Activated T-cell treated with anti-CD3 and anti-CD28 coated beads, Interleukin-2, amount 50 U/mL, for 4 hours (primary cell): Measurements from ENCODE around the gene TNFRSF25. TPM values are rescaled to one million over a fixed set of nuclear protein-coding genes. Genes with fewer than 3 reads are reported as not detected.
"Not testable (repeated sequence)": the region's sequence is repeated elsewhere in the genome, so short reads cannot be mapped to it uniquely, and the experiment has no call there.

Experiments used
- ATAC-seq, 2 donors: fragments of 200-7000 bp; cut with Tn5 transposase; one replicate each; pipeline ENCODE4 v1.10.0; 2021
- DNase-seq: peaks from one replicate; pipeline ENCODE4 v3.0.0-alpha.2; 2020
- H3K27me3 Mint-ChIP-seq: one replicate; pipeline ENCODE4 v1.8.0; 2021; ENCODE audit warnings: low read depth, mixed read lengths
- H3K36me3 Mint-ChIP-seq: one replicate; pipeline ENCODE4 v1.8.0; 2022; ENCODE audit warnings: mixed read lengths; ENCODE audit not compliant: insufficient read depth
- H3K4me1 Mint-ChIP-seq: one replicate; pipeline ENCODE4 v1.8.0; 2021; ENCODE audit warnings: low read depth, mixed read lengths
- H3K4me3 Mint-ChIP-seq: one replicate; pipeline ENCODE4 v1.8.0; 2021; ENCODE audit warnings: mild to moderate bottlenecking, moderate library complexity, mixed read lengths
- H3K9me3 Mint-ChIP-seq: one replicate; pipeline ENCODE4 v1.8.0; 2021; ENCODE audit warnings: mixed read lengths
- total RNA-seq, 3 donors: library from RNA; stranded (reverse); gene quantifications; one replicate each; pipeline ENCODE4 v1.2.1, GENCODE V29; 2021

The TNFRSF25 gene
- total RNA-seq, 3 donors from 2014 or later, result 137 to 149 (median 145) TPM

GRCh38 chr1:6448749-6449631, 17.0 kb downstream of the TNFRSF25 start:
- no peak overlapping the region for H3K4me3 Mint-ChIP-seq
- peak; percentile 38 to 53 for ATAC-seq
- H3K27me3 Mint-ChIP-seq, result peaks cover 56% of the 10 kb centered on the region
- no peaks in the 10 kb centered on the region for H3K9me3 Mint-ChIP-seq
- H3K4me1 Mint-ChIP-seq, result peaks cover 29% of the 10 kb centered on the region
- DNase-seq, result no peak
- H3K36me3 Mint-ChIP-seq, result no peaks in the 10 kb centered on the region

GRCh38 chr1:6447818-6448748, 17.9 kb downstream of the TNFRSF25 start:
- Mint-ChIP-seq H3K9me3 (no peaks in the 10 kb centered on the region), H3K36me3 (no peaks in the 10 kb centered on the region), H3K27me3 (peaks cover 47% of the 10 kb centered on the region), H3K4me1 (peaks cover 22% of the 10 kb centered on the region), H3K4me3 (peak overlapping the region; percentile 54)
- ATAC-seq, result peak; percentile 27 to 39
- DNase-seq, result peak; percentile 38

- Mint-ChIP-seq H3K36me3 (no peaks in the 10 kb centered on the region), H3K4me1 (peaks cover 20% of the 10 kb centered on the region), H3K9me3 (no peaks in the 10 kb centered on the region), H3K27me3 (peaks cover 42% of the 10 kb centered on the region), H3K4me3 (peak overlapping the region; percentile 54)
- DNase-seq, result no peak
- no peak for ATAC-seq
Measured at GRCh38 chr1:6447016-6447817, 18.8 kb downstream of the TNFRSF25 start.

- no peak overlapping the region for H3K4me3 Mint-ChIP-seq
- H3K9me3 Mint-ChIP-seq, result no peaks in the 10 kb centered on the region
- DNase-seq (no peak), ATAC-seq (no peak)
- H3K36me3 Mint-ChIP-seq, result no peaks in the 10 kb centered on the region
- peaks cover 20% of the 10 kb centered on the region for H3K4me1 Mint-ChIP-seq
- peaks cover 46% of the 10 kb centered on the region for H3K27me3 Mint-ChIP-seq
Measured at GRCh38 chr1:6446665-6447015, 19.3 kb downstream of the TNFRSF25 start.

- not testable (repeated sequence) for ATAC-seq, DNase-seq, H3K9me3 Mint-ChIP-seq, H3K36me3 Mint-ChIP-seq, H3K4me3 Mint-ChIP-seq
- Mint-ChIP-seq H3K4me1 (peaks cover 22% of the 10 kb centered on the region), H3K27me3 (peaks cover 49% of the 10 kb centered on the region)
Measured at GRCh38 chr1:6445929-6446328, 20.0 kb downstream of the TNFRSF25 start.

GRCh38 chr1:6445062-6445763, 20.8 kb downstream of the TNFRSF25 start:
- H3K4me1 Mint-ChIP-seq, result peaks cover 23% of the 10 kb centered on the region
- H3K27me3 Mint-ChIP-seq, result peaks cover 46% of the 10 kb centered on the region
- H3K36me3 Mint-ChIP-seq, result no peaks in the 10 kb centered on the region
- no peaks in the 10 kb centered on the region for H3K9me3 Mint-ChIP-seq
- no peak overlapping the region for H3K4me3 Mint-ChIP-seq
- ATAC-seq (no peak), DNase-seq (peak; percentile 33)

GRCh38 chr1:6444377-6444776, 21.6 kb downstream of the TNFRSF25 start:
- peaks cover 42% of the 10 kb centered on the region for H3K27me3 Mint-ChIP-seq
- H3K9me3 Mint-ChIP-seq, result no peaks in the 10 kb centered on the region
- ATAC-seq (no peak), DNase-seq (no peak)
- no peaks in the 10 kb centered on the region for H3K36me3 Mint-ChIP-seq
- H3K4me1 Mint-ChIP-seq, result peaks cover 18% of the 10 kb centered on the region
- no peak overlapping the region for H3K4me3 Mint-ChIP-seq

- Mint-ChIP-seq H3K27me3 (peaks cover 40% of the 10 kb centered on the region), H3K9me3 (no peaks in the 10 kb centered on the region), H3K4me3 (no peak overlapping the region), H3K4me1 (peaks cover 16% of the 10 kb centered on the region), H3K36me3 (no peaks in the 10 kb centered on the region)
- DNase-seq, result no peak
- ATAC-seq, result no peak
Measured at GRCh38 chr1:6443339-6444115, 22.4 kb downstream of the TNFRSF25 start.

GRCh38 chr1:6441586-6441985, 24.4 kb downstream of the TNFRSF25 start:
- DNase-seq, result no peak
- ATAC-seq, result no peak
- Mint-ChIP-seq H3K9me3 (no peaks in the 10 kb centered on the region), H3K36me3 (no peaks in the 10 kb centered on the region), H3K4me3 (no peak overlapping the region), H3K4me1 (peaks cover 14% of the 10 kb centered on the region), H3K27me3 (peaks cover 41% of the 10 kb centered on the region)

- H3K36me3 Mint-ChIP-seq, result no peaks in the 10 kb centered on the region
- peaks cover 33% of the 10 kb centered on the region for H3K27me3 Mint-ChIP-seq
- DNase-seq (peak; percentile 70), ATAC-seq (peak; percentile 89 to 92)
- peaks cover 12% of the 10 kb centered on the region for H3K4me1 Mint-ChIP-seq
- H3K9me3 Mint-ChIP-seq, result no peaks in the 10 kb centered on the region
- peak overlapping the region; percentile 43 for H3K4me3 Mint-ChIP-seq
Measured at GRCh38 chr1:6440198-6441126, 25.5 kb downstream of the TNFRSF25 start.

- Mint-ChIP-seq H3K27me3 (peaks cover 30% of the 10 kb centered on the region), H3K4me1 (peaks cover 8% of the 10 kb centered on the region), H3K9me3 (no peaks in the 10 kb centered on the region), H3K4me3 (no peak overlapping the region), H3K36me3 (no peaks in the 10 kb centered on the region)
- peak; percentile 53 to 60 for ATAC-seq
- DNase-seq, result peak; percentile 69
Measured at GRCh38 chr1:6438047-6438525, 27.9 kb downstream of the TNFRSF25 start.
